GM18868 (cell line): ENCODE measurements around the gene PTPRN2.
A peak's percentile ranks its signal among the peaks of the same experiment; 100 is the strongest.

ENCODE experiments used
- ATAC-seq: cut with Tn5 transposase; IDR thresholded peaks from one replicate; pipeline ENCODE4 v1.9.1; 2021; ENCODE audit warnings: mild to moderate bottlenecking, moderate library complexity; ENCODE audit not compliant: unreplicated experiment

Gene PTPRN2

GRCh38 chr7:157539521-157539920, 1048.1 kb downstream of the PTPRN2 start:
- ATAC-seq: no peak

- ATAC-seq: no peak
Observed at GRCh38 chr7:157538735-157539134, 1048.9 kb downstream of the PTPRN2 start.

GRCh38 chr7:157538321-157538720, 1049.3 kb downstream of the PTPRN2 start:
- no peak for ATAC-seq

GRCh38 chr7:157537056-157537455, 1050.6 kb downstream of the PTPRN2 start:
- ATAC-seq: no peak

- no peak for ATAC-seq
Observed at GRCh38 chr7:157532068-157532467, 1055.6 kb downstream of the PTPRN2 start.

GRCh38 chr7:157529768-157530560, 1057.7 kb downstream of the PTPRN2 start:
- ATAC-seq: no peak

GRCh38 chr7:157528785-157529341, 1058.8 kb downstream of the PTPRN2 start:
- ATAC-seq: no peak

GRCh38 chr7:157527686-157528085, 1059.9 kb downstream of the PTPRN2 start:
- ATAC-seq: no peak

GRCh38 chr7:157526913-157527634, 1060.5 kb downstream of the PTPRN2 start:
- peak; percentile 57 for ATAC-seq

GRCh38 chr7:157526005-157526912, 1061.4 kb downstream of the PTPRN2 start:
- ATAC-seq: no peak

GRCh38 chr7:157525491-157525915, 1062.1 kb downstream of the PTPRN2 start:
- ATAC-seq: no peak

- ATAC-seq: no peak
Observed at GRCh38 chr7:157524731-157525130, 1062.9 kb downstream of the PTPRN2 start.

GRCh38 chr7:157523766-157524421, 1063.7 kb downstream of the PTPRN2 start:
- ATAC-seq: no peak

- ATAC-seq: no peak
Observed at GRCh38 chr7:157523371-157523765, 1064.3 kb downstream of the PTPRN2 start.

GRCh38 chr7:157522954-157523353, 1064.7 kb downstream of the PTPRN2 start:
- ATAC-seq: no peak

- ATAC-seq: no peak
Observed at GRCh38 chr7:157522189-157522588, 1065.4 kb downstream of the PTPRN2 start.

GRCh38 chr7:157521752-157522151, 1065.9 kb downstream of the PTPRN2 start:
- ATAC-seq: no peak

- no peak for ATAC-seq
Observed at GRCh38 chr7:157521061-157521731, 1066.4 kb downstream of the PTPRN2 start.

- peak; percentile 94 for ATAC-seq
Observed at GRCh38 chr7:157520249-157520648, 1067.4 kb downstream of the PTPRN2 start.

GRCh38 chr7:157519798-157520244, 1067.8 kb downstream of the PTPRN2 start:
- peak; percentile 6 for ATAC-seq
